Measurements from ENCODE around the gene DIP2C.

Gene DIP2C

DNA sequence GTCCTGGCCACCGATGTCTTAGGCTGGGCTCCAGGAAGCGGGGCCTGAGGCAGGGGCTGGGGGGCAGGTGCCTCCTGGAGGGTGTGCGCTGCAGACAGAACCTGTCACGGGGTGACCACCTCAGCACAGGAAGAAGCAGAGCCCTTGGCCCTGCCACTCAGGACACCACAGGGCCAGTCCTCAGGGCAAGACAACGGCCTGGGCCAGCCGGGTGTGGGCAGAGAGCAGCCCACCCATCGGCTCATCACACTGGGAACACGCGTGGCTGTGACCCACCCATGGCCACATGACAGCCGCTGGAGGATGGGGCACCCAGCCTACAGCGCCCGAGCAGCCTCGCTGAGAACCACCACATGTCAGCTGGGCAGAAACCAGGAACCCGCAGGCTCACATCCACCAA lies 5.9 kb upstream of the DIP2C start:
- Histone ChIP-seq H3K79me2 (ENCODE audit: insufficient read depth, low read length) (no peaks in the 10 kb centered on the region), H3K4me1 (ENCODE audit: insufficient read depth, low read length, poor library complexity, severe bottlenecking) (no peaks in the 10 kb centered on the region), H3K36me3 (ENCODE audit: insufficient read depth, low read length) (no peaks in the 10 kb centered on the region), H3K4me3 (ENCODE audit: low read length, poor library complexity, severe bottlenecking) (no peak overlapping the region), H4K20me1 (ENCODE audit: insufficient read depth, low read length, poor library complexity, severe bottlenecking) (no peaks in the 10 kb centered on the region), H3K9ac (ENCODE audit: low read depth, low read length, poor library complexity, severe bottlenecking) (no peak overlapping the region), H3K27me3 (ENCODE audit: insufficient read depth, low read length, poor library complexity, severe bottlenecking) (no peaks in the 10 kb centered on the region), H2AFZ (ENCODE audit: low read length) (no peak overlapping the region), H3K9me3 (ENCODE audit: insufficient read depth, low read depth, low read length) (no peaks in the 10 kb centered on the region), H3F3A (ENCODE audit: low read depth) (no peaks in the 10 kb centered on the region), H3K9me2 (replicated peaks; ENCODE audit: low read depth, low read length) (no peaks in the 10 kb centered on the region), H3K4me2 (ENCODE audit: low read depth, low read length, poor library complexity, severe bottlenecking) (no peak overlapping the region)
- TF ChIP-seq, protein P1, sequence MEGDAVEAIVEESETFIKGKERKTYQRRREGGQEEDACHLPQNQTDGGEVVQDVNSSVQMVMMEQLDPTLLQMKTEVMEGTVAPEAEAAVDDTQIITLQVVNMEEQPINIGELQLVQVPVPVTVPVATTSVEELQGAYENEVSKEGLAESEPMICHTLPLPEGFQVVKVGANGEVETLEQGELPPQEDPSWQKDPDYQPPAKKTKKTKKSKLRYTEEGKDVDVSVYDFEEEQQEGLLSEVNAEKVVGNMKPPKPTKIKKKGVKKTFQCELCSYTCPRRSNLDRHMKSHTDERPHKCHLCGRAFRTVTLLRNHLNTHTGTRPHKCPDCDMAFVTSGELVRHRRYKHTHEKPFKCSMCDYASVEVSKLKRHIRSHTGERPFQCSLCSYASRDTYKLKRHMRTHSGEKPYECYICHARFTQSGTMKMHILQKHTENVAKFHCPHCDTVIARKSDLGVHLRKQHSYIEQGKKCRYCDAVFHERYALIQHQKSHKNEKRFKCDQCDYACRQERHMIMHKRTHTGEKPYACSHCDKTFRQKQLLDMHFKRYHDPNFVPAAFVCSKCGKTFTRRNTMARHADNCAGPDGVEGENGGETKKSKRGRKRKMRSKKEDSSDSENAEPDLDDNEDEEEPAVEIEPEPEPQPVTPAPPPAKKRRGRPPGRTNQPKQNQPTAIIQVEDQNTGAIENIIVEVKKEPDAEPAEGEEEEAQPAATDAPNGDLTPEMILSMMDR (conservative IDR thresholded peaks at IDR 0.05; ENCODE audit: low read length), result no peak
- no peak for TF ChIP-seq EZH2phosphoT487 (IDR thresholded peaks at IDR 0.05; ENCODE audit: borderline replicate concordance)

DNA sequence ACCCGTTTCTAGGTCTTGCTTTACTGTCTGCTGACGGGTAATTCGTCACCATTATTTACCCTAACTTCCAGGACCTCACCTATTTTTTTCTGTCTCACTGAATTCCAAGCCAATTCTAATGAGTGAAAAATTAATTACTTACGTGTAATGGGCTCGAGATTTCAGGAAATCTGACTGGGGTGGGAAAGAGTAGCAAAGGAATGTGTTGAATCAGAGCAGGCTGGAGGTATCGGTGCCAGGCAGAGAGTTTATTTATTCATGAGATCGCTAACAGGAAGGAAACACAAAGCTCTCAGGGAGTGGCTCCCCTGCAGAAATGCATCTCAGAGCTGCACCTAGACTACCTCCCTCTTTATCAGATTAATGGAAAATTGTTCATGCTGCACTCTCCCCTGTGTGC lies 4.0 kb upstream of the DIP2C start:
- no peaks in the 10 kb centered on the region for H3K9me3 ChIP-seq (ENCODE audit: insufficient read depth, low read depth, low read length)
- no peak overlapping the region for H2AFZ ChIP-seq (ENCODE audit: low read length)
- H3K9ac ChIP-seq (ENCODE audit: low read depth, low read length, poor library complexity, severe bottlenecking), result no peak overlapping the region
- no peaks in the 10 kb centered on the region for H3K36me3 ChIP-seq (ENCODE audit: insufficient read depth, low read length)
- no peaks in the 10 kb centered on the region for H3K9me2 ChIP-seq (replicated peaks; ENCODE audit: low read depth, low read length)
- H3K4me3 ChIP-seq (ENCODE audit: low read length, poor library complexity, severe bottlenecking), result no peak overlapping the region
- H3K79me2 ChIP-seq (ENCODE audit: insufficient read depth, low read length), result no peaks in the 10 kb centered on the region
- H3K4me2 ChIP-seq (ENCODE audit: low read depth, low read length, poor library complexity, severe bottlenecking), result no peak overlapping the region
- H3F3A ChIP-seq (ENCODE audit: low read depth), result no peaks in the 10 kb centered on the region
- no peaks in the 10 kb centered on the region for H3K27me3 ChIP-seq (ENCODE audit: insufficient read depth, low read length, poor library complexity, severe bottlenecking)
- no peaks in the 10 kb centered on the region for H3K4me1 ChIP-seq (ENCODE audit: insufficient read depth, low read length, poor library complexity, severe bottlenecking)
- no peaks in the 10 kb centered on the region for H4K20me1 ChIP-seq (ENCODE audit: insufficient read depth, low read length, poor library complexity, severe bottlenecking)
- TF ChIP-seq EZH2phosphoT487 (IDR thresholded peaks at IDR 0.05; ENCODE audit: borderline replicate concordance), result no peak
- TF ChIP-seq, protein P1 (conservative IDR thresholded peaks at IDR 0.05; ENCODE audit: low read length), result no peak

DNA sequence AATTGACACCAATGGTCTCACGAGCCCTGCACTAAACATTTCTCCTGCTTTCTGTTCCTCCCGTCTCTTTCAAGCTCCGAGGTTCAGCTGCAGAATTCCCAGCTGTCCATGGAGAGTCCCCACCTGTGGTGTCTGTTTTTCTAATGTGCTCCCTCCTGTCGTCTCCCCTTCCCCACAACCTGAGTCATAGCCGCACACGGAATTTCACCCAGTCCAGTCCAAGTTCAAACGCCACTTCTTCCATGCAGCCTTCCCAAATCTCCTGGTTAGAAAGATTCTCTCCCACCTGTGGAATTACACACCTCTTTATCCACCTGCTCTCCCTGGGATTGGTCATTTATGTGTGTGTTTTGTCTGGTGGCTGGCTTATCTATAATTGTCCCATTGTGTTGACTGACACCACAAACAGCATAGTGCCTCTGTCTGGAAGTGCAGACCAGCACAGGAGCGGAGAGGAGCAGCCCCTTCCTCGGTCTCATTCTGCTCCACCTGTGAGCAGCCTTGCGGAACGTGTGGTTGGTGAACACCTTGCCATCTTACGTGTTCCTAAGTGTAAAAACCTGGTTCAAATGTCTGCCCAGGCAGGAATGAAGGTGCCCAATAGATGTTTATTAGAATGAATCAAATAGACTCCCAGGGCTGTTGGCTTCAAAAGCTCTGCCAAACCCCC lies 3.3 kb upstream of the DIP2C start:
- H3K27me3 ChIP-seq (ENCODE audit: insufficient read depth, low read length, poor library complexity, severe bottlenecking), result no peaks in the 10 kb centered on the region
- no peaks in the 10 kb centered on the region for H3K79me2 ChIP-seq (ENCODE audit: insufficient read depth, low read length)
- H3K9ac ChIP-seq (ENCODE audit: low read depth, low read length, poor library complexity, severe bottlenecking), result no peak overlapping the region
- H3K4me1 ChIP-seq (ENCODE audit: insufficient read depth, low read length, poor library complexity, severe bottlenecking), result no peaks in the 10 kb centered on the region
- TF ChIP-seq EZH2phosphoT487 (IDR thresholded peaks at IDR 0.05; ENCODE audit: borderline replicate concordance), result no peak
- TF ChIP-seq, protein P1 (conservative IDR thresholded peaks at IDR 0.05; ENCODE audit: low read length), result no peak
- H3K36me3 ChIP-seq (ENCODE audit: insufficient read depth, low read length), result no peaks in the 10 kb centered on the region
- no peak overlapping the region for H3K4me3 ChIP-seq (ENCODE audit: low read length, poor library complexity, severe bottlenecking)
- no peak overlapping the region for H2AFZ ChIP-seq (ENCODE audit: low read length)
- H3F3A ChIP-seq (ENCODE audit: low read depth), result no peaks in the 10 kb centered on the region
- H3K9me2 ChIP-seq (replicated peaks; ENCODE audit: low read depth, low read length), result no peaks in the 10 kb centered on the region
- no peaks in the 10 kb centered on the region for H4K20me1 ChIP-seq (ENCODE audit: insufficient read depth, low read length, poor library complexity, severe bottlenecking)
- H3K9me3 ChIP-seq (ENCODE audit: insufficient read depth, low read depth, low read length), result no peaks in the 10 kb centered on the region
- no peak overlapping the region for H3K4me2 ChIP-seq (ENCODE audit: low read depth, low read length, poor library complexity, severe bottlenecking)

Measured in Loucy (cell line).